Measurements from ENCODE around the gene PLEKHH1.
"Not testable (repeated sequence)": the region's sequence is repeated elsewhere in the genome, so short reads cannot be mapped to it uniquely, and the experiment has no call there.

Gene PLEKHH1

DNA sequence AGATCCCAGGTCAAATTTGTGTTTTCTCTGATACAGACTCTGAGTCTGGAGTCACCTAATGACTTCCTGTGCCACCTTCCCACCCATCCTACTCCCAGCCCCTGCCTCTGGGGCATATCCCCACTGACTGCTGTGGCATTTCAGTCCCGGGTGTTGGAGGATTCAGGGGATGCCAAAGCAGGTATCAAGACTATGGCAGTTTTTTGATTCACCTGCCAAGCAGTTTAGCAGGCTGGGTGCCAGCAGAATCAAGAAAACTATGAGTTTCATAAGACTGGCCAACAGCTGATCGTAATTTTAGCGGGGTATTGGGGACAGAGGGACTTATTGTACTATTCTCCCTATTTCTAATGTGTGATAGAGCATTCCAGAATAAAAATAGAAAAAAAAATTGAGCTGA lies 4.6 kb downstream of the PLEKHH1 start:
- no peak for DNase-seq

DNA sequence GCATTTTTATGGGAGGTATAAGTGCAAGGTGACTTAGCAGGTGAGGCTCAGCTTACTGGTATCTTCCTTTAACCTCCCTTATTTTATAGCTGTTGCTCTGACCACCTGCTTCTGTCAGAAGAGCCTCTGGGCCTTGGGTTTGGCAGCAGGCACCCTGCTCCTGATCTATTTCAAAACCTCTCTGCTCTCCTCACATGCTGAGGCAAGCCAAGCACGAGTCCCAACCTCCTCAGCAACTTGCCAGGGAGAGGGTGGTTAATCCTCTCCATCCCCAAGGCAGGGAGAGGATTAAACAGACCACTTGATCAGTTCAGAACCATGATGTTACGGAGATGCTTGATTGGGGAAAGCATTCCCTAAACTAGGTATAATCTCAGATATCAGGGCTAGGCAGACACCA lies 5.4 kb downstream of the PLEKHH1 start:
- DNase-seq: no peak

DNA sequence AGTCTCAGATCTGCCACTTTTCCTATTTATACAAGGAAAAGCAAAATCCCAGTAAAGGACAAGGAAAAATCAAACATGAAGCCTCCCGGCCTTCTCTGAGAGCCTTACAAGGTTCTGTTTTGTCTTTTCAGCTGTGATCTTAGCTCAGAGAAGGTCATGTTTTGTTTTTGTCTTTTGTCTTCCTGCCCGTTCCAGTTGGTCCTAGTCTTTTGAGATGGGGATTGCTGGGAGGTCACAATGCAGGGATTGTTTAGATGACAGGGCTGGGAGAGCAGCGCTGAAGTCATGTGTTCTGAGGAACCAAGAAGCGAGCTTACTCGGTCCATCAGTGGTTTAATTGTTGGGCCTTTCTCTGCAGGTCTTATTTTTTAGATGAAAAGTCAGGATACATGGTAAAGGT lies 6.0 kb downstream of the PLEKHH1 start:
- no peak for DNase-seq

DNA sequence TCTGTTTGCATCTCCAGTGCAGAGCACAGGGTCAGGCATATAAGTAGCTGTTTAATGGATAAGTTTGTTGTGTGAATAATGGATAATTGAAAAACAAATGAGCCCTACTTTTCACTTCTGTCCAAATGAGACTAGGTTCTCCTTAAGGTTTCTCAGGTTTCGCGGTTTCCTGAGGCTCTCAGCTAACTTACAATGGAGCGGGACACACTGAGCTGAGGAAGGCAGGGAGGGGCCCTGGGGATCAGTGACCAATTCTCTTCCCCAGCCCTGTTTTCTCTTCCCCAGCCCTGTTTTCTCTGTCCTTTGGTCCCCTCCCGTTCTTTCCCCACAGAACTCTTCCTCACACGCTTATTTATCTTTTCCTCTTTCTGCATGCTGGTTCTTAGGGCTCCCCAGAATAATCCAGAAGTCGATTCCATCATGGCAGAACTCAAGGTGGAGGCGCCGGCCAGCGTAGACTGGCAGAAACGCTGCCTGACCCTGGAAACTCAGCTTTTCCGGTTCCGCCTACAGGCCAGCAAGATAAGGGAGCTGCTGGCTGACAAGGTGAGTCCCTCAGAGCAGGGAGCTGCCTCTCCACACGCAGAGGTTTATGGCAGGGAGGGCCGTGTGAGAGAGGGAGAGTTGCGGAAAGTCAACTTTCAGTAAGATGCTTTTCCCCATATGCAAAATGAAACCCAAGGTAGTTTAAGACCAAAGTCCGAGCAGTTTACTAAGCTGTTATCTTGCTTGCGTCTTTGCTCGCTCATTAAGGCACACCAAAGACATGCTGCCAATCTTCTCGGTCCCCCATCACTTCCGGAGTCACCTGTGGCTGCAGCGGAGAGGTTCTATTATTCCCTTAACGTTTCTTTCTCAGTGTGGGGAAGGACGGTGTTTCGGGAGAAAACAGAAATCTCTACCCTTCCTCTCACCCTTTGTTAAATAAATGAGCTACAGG lies 8.6 kb downstream of the PLEKHH1 start:
- DNase-seq: no peak

DNA sequence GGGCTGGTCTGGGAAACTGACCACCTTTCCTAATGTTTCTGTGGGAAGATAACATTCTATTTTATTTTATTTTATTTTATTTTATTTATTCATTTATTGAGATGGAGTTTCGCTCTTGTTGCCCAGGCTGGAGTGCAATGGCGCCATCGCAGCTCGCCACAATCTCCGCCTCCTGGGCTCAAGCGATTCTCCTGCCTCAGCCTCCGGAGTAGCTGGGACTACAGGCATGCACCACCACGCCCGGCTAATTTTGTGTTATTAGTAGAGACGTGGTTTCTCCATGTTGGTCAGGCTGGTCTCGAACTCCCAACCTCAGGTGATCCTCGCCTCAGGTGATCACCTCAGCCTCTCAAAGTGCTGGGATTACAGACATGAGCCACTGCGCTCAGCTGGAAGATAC lies 9.5 kb downstream of the PLEKHH1 start:
- DNase-seq: not testable (repeated sequence)

DNA sequence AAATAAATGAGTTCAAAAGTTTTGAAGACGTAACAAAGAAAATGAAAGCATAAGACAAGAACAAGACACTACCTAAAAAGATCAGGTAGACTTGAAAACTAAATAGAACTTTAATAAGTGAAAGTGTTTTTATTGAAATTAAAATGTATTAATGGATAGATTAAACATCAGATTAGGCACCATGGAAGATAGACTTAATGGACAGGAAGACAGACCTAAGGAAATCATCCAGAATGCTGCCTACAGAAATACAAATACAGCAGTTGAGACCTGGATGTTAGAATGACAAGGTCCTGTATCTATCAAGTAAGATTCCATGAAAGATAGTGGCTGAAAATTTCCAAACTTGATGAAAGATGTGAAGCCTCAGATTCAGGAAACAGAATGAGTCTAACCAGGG lies 11.5 kb downstream of the PLEKHH1 start:
- DNase-seq: no peak

DNA sequence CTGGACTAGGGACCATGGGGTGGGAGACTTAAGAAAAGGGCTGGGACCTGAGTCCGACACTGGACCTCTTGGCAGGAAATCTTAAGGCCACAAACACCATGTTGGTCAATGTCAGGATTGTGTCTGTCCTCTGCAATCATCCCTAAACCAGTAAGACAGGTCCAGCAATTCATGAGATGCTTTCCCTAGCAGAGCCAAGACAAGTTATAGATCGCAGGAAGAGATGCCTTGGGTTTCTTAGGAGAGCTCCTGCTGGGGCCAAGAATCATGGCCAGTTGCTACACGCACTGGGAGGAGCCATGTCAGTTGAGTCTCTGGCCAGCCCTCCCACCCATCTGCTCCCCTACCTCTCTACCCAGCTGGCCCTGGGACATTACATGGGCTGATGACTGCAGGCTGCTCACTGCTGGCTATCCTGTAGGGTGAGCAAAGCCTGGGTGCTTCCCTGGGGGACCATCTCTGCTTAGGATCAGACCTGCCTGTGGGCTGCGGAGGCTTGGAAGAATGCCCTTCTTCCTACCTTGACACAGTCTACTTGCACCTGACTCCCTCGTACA lies 14.2 kb downstream of the PLEKHH1 start:
- DNase-seq: no peak

DNA sequence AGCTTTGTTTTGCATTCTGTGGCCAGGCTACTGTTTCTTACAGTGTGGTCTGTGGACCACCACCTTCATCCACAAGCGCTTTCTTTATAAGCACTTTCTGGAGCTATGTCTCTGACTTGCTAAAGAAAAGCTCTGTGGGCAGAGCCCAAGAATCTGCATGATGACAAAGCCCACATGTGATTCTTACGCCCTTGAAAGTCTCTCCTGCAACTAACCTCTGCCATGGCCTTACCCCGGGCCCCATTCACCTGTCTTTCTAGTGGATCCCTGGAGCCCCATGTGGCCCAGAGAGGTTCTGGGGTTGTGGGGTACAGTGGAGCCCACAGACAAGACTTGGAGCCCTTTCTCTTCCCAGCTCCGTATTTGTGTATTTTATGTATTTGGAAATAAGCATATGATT lies 16.6 kb downstream of the PLEKHH1 start:
- no peak for DNase-seq

DNA sequence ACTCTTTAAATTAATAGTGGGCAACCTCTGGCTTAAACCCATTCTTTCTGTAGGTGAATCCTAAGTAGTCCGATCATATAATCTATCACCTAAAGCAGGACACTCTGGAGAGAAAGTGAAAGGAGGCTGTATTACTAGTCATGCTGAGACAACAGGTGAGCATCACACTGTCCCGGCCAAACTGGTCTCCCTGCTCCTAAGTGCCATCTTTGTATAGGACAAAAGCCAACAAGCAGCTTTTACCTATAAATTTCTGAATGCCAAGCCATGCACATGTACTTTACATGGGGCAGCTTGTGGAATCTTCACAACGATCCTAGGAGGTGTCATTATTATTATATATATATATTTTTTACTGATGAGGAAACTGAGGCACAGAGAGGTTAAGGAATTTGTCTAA lies 18.0 kb downstream of the PLEKHH1 start:
- DNase-seq: no peak

DNA sequence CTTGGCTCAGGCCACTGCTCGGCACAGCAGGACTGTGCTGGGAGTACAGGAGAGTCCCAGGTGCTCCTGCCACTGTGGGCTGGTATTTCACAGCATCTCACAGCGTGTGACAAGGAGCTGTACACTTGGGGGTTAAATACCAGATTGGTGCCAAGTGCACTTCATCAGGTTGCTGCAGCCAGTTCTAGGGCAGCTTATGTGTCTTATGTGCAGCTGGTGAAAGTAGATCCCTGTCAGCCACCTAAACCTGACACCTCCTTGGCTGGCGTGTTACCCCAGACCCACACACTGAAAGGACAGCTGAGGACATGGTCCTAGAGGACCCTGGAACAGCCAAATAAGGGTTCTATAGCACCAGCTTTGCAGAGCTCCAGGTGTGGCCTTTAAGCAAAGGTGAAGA lies 18.9 kb downstream of the PLEKHH1 start:
- DNase-seq: no peak

DNA sequence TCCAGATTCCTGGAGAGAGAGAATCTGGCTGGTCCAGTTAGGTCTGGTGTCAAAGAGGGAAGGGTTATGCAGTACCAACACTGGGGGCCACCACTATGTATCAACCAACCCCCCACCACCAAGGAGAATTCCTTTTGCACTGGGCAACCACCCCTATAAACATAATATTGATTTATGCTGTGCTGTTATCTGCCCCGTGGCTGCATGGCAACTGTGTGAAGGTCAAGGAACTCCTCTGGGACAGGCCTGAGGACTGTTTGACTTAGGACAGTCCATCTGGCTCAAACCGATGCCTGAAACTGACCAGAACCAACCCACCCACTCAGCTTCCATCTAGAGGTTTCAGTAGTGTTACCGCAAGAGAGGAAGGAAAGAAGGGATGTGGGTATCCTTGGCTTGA lies 20.5 kb downstream of the PLEKHH1 start:
- DNase-seq: no peak

DNA sequence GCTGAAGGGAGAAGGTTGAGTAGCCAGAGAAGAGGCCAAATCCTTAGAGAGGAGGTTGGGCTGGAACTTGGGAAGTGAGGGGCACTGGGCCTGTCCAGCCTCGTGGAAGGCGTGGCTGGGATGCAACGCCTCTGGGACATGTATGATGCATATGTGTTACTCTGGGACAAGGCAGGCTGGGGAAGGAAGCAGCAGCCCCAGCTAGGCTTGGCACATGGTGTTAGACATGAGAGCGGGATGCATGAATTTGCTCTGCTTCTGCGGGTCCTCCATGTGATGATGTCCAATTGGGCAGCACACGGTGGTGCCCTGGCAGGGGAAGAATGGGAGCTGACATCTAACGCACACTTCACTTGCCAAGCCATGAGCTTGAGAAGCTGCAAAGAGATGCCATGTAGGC lies 21.3 kb downstream of the PLEKHH1 start:
- DNase-seq: no peak

DNA sequence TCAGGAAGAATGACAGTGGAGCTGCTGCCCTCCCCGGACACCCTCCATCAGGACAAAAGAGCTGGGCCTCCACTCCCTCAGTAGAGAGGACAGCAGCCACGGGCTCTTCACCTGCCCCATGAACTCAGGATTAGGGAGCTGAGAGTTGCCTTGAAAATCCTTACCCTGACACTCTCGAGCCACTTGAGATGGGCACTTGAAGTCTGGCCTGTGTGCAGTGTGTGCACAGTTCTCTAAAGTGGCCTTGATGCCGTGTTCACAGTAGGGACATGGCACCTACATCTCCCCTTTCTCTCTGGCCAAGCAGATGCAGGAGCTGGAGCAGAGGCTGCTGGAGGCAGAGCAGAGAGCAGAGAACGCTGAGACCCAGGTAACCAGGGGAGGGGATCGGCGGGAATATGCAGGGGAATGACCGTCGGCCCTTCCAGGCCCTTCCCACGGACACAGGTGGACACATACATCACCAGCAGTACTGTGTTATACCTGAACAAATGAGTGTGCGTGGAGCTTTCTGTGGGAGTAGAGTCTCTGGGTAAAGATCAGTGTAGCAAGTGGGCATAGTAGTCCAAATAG lies 22.5 kb downstream of the PLEKHH1 start:
- no peak for DNase-seq

DNA sequence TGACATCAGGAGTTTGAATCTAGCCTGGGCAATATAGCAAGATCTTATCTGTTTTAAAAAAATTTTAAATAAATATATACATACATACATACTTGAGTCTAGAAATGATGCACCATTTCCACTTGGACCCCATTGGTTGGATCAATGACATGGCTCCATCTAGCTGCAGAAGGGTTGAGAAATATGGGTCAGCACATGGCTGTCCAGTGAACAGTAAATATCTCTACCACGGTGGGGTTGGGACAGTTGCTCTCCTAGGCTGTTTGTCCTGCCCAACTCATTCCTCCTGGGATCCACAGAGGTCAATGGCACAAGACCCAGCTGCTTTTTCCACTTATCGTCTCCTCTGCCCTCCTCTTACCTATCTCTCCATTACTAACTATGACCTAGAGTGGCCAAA lies 23.6 kb downstream of the PLEKHH1 start:
- DNase-seq: no peak

DNA sequence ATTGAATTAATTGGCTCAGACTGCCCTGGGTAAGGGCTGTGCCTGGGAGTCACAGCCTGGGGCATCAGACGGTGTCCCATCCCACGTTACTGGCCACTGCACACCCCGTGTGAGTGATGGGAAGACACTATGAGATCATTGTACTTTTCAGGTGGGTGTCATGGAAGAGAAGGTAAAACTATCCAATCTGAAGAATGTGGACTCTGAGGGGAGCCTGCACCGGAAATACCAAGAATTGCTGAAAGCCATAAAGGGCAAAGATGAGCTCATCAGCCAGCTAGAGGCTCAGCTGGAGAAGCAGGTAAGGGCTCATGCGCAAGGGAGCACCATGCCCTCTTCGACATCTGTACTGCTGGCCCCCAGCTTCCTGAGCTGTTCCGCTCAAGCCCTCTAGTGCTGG lies 24.0 kb downstream of the PLEKHH1 start:
- no peak for DNase-seq

DNA sequence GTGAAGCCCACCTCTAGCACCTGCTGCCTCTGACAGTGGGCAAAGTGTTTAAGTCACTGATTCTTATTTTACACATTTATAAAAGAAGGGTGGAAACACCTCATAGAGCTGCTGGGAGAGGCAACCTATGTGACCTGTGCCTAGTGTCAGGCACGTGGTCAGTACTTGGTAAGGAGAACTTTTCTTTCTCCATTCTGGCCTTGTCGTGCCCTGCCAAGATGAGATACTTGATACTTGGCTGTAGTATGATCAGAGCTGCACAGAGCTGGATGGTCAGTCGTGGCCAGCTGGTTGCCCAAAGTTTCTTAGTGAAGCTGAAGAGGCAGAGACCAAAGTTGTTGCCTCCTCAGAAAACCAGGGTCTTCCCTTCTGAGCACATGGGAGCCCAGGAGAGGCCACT lies 24.6 kb downstream of the PLEKHH1 start:
- no peak for DNase-seq

DNA sequence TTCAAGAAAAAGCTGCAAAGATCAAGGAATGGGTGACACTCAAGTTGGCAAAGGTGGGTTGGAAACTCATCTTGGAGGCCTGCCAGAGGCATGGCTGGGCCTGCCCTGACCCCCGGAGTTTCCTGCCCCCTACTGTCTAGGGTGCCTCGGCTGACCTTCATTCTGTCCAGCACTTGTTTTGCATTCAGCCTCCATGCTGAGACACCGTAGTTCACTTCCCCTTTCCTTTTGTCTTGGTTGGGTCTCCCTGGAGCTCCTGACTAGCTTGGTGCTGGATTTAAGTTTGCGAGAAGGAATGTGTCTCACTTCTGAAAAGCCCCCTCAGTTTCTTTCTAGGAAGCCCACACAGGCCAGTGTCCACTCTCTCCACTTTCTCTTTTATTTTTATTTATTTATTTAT lies 26.5 kb downstream of the PLEKHH1 start:
- no peak for DNase-seq

DNA sequence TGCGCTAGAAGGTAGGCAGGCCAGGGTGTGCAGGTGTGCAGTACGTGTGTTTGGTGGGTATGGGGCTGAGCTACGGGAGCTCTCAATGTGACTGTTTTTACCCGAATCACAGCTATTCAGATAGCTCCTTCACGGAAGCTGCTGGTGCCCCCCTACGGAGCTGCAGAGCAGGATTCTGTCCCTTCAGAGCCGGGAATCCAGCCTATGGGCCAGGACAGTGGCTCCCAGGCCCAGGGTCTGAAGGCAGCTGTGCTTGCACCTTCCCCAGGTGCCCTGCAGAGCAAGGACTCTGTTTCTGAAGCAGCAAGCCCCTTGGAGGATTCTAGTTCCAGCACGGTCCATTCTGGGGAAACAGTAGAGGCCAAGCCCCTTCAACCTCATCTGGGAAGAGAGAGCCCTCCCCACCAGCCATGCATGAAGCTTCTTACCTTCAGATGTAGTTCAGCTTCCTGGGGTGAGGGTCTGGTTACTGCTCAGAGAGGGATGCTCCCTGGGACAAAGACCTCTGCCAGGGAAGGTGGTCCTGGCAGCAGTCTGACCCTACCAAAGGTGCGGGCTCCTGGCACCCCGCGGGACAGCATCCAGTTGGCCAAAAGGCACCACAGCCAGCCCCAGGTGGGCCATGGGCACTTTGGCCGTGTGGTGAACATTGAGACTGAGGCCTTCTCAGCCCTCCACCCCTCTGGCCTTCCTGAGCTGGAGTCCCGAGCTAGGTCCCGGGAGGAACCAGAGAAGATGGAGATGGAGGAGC lies 29.1 kb downstream of the PLEKHH1 start:
- no peak for DNase-seq

DNA sequence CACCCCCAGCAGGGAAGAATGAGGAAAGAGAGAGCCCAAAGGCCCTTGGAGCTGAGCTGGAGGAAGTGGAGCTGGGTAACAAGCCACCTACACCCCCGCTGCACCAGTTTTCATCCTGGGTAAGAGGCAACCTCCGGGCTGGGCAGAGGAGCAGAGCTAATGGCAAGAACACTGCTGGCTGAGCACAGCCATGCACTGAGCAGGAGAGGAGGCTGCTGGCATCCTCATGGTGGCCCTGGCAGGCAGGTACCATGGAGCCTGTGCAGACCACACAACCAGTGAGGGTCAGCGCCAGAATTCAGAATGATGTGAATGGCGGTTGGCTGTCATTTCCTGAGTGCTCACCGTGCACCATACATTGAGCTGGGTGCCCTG lies 29.7 kb downstream of the PLEKHH1 start:
- DNase-seq: no peak

DNA sequence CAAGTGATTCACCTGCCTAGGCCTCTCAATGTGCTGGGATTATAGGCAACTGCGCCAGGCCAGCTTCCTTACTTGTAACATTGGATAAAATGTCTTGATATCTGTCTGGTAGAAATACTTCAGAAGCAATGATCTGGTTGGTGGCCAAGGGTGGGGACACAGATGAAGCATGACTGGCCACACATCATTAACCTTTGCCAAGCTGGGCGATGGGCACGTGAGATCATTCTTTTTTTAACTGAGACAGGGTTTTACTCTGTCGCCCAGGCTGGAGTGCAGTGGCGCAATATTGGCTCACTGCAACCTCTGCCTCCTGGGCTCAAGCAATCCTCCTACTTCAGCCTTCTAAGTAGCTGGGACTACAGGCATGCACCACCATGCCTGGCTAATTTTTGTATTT lies 31.1 kb downstream of the PLEKHH1 start:
- no peak for DNase-seq

DNA sequence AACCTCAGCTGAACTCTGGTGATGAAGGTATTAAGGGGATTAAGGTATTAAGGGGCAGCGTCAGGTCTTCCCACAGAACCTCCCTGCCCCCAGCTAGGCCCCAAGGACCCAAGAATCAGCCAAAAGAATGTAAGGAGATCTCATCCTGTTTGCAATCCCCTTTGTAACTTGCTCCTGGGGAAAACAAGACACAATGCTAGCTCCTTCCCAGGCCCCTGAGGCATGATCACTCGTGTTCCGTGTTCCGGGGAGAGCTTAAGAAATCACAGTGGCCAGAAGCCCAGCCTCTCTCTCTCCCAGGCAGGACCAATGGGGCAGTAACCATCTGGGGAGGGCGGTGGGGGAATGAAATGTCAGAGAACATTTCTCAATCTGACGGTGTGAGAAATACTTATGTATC lies 33.8 kb downstream of the PLEKHH1 start:
- no peak for DNase-seq

DNA sequence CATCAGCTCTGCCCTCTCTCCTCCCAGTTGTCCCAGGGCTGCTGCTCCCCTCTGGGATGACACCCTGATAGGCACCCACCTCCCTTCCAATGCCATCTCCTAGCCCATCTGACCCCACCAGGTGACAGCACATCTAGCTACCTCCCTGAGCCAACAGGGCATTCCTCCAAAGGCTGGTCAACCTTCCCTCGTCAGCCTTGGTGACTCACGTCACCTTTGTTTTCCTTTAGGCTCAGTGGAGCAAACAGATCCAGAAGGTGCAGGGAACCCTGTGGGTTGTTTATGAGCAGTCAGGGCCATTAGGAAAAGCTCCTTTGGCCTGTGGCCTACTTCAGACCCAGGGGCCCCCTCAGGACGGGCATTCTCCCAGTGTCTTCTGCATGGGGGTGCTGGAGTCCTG lies 34.6 kb downstream of the PLEKHH1 start:
- no peak for DNase-seq

DNA sequence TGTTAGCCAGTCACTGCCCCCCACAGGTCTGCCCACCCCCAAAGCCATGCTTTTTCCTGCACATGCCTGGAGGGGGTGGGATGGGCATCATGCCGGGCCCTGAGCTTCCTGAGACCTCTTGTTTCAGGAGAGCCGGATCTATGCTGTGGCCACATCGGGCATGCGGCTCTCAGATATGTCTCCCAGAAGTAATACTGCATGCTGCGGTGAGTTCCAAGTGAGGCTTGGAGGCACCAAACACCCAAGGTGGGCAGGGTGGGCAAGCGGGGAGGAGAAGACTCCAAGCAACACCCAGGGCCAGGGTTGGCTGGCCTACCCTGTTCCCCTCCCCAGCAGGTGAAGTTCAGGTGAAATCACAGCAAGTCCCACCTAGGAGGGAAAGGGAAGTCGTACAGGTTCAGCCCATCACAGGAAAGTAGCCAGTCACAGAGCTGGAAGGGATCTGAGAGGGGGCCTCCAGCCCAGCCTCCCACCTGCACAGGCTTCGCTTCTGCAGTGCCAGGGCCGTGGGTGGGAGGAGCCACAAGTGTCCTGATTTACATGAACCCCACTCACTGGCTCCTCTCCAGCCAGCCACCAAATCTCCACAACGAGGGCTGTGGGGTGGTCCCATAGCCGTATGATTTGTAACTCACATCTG lies 36.0 kb downstream of the PLEKHH1 start:
- no peak for DNase-seq

All from NCI-H1105 treated with DMSO at 0.1 percent for 48 hours (cell line).